ENCODE measurements around the gene NYAP2. TPM values are rescaled to one million over a fixed set of nuclear protein-coding genes. Genes with fewer than 3 reads are reported as not detected.
A peak's percentile ranks its signal among the peaks of the same experiment; 100 is the strongest.

Gene NYAP2
- not detected for polyA plus RNA-seq (2013, experiment 1 of 2; ENCODE audit: insufficient read length)
- polyA plus RNA-seq (2013, experiment 2 of 2; ENCODE audit: insufficient read length) = 0.05 TPM

DNA sequence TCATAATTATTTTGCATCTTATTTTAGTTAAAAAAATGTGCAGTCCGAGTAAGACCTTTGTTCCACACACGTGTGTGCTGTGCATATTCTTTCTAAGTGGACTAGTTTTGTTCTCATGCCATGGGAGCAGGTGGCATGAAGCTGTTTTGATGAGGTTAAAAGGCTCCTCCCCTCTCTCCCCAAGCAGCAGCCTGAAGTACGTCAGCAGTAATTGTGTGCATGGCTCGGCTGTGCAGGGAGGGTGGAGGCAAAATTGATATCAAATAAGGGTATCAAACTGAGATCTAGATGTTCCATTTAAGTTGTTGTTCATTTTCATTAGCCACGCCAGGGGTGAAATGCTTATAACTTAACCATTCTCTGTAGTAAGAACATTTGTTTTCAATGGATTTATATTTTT, at the start of gene NYAP2:
Gene NYAP2, plus strand, starts transcription at position 207 of the 400 bp plus-strand sequence. CDS start 9,171 bp downstream, outside the sequence.
- no peak for DNase-seq

DNA sequence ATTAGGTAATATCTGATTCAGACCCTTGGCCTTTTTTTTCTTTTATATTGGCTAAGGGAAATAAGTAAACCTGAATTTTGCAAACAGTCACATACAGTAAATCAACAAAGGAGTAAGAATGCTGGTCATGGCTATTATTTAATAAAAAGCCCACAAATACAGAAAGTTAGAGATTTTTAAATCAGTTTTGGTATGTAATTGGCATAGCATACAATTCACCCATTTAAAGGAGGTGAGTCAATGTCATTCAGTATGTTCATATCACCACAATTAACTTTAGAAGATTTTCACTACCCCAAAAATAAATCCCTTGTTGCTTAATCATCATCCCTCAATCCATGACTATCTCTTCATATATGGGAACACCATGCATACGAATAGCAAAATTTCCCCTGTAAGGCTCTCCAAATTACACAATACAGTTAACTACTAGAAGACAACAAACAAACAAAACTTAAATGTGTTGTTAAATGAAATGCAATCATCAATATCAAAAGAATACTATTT, 45.9 kb upstream of the NYAP2 start:
- DNase-seq = no peak

DNA sequence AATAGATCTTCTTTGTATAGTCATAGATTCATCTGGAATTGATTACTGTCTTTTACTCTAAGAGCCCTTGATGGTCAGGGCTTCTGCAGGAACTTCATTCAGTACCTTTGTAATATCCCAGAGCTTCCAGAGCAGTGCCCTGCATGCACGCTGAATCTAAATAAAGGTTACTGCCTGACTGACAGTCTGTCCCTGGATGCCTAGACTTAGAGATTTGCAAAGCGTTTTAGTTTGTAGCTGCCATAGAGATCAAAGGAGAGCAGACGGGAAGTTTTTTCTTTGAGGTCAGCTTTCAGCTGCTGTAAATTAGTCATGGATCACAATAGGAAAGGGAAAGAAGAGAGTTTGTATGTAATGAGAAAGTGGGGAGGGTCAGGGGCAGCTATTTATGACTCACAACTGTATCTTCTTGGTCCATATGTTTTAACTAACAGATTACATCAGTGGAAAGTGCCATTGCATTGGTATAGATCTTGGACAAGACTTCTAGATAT, 45.2 kb upstream of the NYAP2 start:
- DNase-seq = peak; percentile 68

DNA sequence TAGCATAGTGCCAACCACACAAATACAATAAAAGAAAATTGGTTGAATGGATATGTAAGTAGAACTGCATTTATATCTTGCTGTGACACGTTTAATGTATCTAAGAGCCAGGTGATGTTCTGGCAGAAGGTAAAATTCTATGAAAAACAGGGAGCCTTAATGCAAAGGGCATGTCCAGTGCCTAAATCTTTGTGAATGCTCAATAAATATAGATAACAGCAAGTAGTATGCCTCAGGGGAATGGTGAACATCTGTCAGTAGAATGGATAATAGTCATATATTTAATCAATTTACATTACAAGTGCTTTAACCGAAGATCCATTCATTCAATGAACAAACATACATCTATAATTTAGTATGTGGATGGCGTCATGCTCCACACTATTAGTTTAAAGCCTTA, 43.7 kb upstream of the NYAP2 start:
- no peak for DNase-seq

DNA sequence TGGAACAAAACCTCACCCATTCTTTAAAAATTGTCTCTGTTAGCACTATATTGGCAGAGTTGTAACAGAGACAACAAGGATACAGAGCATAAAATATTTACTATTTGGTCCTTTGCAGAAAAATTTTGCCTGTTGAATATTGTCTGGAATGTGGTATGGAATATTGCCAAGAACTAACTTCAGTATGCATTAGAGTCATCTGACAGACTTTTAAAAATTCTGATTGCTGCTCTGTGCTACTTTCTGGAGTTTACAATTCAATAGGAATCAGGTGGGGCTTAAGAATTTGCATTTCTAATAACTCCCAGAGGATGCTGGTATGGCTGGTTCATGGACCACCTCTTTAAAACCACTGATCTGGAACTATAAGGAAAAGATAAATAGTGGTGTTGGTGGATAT, 32.8 kb upstream of the NYAP2 start:
- DNase-seq = peak; percentile 20

DNA sequence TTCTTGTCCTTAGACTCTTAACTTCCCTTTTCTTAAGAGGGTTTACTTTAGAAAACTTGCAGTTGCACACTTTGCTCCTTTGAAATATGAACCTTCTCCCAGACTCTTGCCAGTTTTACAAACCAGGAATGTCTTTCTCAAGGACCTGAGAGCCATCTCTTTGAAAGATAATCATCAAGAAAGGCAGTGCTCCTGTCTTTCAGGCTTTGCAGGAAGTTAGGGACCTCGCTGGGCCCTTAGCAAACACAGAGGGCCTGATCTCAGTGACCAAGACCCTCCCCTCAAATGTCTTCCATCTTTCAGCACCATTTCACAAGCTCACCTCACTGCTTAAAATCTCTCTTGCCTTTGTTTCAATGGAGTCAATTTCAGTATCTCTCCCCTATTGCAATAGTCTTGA, 32.0 kb upstream of the NYAP2 start:
- no peak for DNase-seq

DNA sequence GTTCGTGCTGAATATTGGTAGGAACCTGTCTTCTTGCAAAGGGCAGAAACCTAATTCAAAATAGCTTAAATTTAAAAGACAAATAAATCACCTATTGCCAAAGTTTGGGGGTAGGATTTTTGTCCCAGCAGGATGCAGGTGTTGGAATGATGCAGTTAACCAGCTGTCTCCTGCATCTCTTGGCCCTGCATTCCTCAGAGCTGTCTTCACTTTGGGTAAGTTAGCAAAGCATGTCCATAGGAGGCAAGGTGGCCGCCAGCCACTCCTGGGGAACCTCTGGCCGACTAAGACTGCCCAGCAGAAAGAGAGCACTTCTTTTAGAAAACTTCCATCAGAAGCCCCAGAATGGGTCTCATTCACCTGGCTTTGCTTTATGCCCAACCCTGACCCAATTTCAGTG, 20.5 kb upstream of the NYAP2 start:
- DNase-seq = no peak

DNA sequence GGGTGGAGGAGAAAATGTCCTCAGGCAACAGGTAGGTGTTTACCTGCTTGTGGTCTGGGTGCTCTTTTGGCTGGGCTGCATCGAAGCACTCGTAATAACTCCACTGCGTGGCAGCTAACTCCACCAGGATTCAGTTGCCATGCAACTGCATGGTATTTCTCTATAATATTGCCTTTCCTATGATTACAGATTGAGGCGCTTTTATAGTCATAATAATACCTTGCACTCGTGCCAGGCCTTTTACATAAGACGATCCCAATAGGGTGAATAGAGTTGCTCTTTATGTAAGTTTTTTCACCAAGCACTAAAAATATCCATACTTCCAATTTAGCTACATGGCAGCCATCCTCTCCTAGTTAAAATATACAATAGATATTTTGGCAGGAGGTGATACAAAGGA, 19.7 kb upstream of the NYAP2 start:
- no peak for DNase-seq

DNA sequence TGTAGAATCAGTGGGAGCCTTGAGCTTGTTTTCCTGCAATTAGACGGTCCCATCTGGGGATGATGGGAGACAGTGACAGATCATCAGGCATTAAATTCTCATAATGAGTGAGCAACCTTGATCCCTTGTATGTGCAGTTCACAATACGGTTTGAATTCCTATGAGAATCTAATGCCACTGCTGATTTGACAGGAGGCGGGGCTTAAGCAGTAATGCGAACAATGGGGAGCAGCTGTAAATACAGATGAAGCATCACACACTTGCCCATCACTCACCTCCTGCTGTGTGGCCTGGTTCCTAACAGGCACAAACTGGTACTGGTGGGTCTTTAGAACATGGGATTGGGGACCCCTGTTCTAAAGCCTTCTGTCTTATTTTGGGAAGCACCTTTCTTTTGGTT, 17.9 kb upstream of the NYAP2 start:
- no peak for DNase-seq

DNA sequence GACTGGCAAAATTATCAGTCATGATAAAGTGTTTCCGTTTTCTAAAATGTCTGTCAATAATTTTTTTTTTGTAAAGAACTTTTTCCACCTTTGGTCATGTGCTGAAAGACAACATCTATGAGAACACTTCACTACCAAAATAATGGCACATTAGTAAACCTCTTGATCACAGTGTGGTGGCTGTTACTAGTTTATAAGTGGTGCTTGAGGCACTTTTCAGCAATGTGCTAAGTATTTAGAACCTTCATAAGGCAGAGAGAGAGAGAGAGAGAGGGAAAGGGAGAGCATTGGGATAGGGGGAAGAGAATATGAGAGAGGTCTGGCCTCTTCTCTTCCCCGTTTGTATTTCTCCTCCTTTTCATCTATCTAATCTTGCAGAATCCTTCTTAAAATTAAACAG, 1.1 kb upstream of the NYAP2 start:
- no peak for DNase-seq

DNA sequence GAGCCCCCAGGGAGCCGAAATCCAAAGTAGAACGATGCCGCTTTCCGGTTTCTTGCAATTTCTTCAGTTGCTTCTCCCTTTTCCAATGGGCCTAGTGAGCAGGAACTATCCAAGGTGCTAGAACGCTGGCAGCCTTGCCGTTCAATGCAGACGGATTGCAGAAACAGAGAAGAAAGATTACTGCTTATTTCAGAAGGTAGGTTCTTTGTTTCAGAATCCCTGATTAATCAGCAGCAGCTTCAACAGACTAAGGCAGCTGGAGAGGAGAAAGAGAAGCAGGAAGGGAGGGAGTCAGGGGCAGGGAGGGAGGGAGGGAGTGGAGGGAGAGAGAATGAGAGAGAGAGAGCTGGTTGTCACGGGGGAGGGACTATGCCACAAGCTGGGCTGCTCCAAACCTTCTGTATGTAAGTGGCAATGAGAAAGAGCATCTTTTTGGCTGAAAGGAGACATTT, 576 bp downstream of the NYAP2 start:
- peak; percentile 65 for DNase-seq

DNA sequence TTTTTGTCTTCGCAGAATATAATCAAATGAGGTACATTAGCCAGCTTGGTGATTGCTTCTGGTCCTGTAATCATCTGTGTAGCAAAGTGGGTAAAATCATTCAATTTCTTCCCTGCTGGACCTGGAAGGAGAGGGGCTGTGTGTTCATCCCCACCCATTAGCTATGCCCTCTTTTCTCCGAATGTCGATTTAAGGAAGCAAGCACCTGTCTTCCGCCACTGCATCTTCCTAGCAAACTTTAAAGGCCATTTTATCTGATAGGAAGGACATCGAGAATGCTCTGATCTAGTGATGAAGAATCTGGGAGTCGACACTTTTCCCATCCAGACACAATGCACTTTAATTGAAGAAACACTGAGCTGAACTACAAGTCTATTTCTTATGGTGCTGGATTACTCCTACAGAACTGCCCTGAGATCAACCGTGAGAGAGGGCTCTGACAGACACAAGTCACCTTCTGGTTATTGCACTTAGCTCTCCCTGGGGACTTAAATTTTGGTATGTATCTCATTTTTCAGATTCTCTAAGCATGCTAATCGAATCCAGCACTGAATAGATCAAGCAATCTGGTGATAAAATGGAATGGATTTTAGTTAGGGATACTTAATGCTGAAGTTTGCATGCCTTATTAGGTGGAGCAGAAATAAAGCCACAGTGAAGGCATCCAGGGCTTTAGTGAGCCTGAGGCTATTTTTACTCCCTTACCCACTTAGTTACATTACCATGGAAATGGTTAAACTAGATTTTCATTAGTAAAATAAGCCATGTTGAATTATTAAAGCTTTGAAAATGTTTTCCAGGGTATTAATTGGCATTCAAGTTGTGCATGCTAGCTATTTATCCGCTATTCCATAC, 1.3 kb downstream of the NYAP2 start:
- no peak for DNase-seq

DNA sequence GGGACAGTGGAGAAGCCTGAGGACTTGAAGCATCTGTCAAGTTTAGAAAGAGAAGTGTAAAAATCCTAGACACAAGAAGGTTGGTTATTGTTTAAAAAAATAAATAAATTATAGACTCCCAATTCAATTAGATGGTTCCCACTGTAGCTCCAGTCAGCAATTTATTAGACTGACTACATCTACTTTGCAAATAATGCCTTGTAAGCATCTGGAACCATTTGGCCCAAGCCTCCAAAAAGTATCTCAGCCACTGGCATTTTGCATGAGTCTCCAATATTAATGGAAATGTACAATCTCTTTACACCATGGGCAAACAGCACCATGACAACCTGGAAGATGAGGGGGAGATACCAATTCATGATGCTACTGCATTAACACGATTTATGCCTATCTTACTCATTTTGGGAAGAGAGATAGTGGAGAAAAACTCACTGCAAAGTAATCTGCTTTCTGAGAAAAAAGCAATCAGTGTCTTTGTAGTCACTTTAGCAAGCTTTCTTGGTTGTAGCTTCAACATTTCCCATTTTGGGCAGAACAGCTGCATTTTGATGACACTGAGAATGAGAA, 2.8 kb downstream of the NYAP2 start:
- no peak for DNase-seq

DNA sequence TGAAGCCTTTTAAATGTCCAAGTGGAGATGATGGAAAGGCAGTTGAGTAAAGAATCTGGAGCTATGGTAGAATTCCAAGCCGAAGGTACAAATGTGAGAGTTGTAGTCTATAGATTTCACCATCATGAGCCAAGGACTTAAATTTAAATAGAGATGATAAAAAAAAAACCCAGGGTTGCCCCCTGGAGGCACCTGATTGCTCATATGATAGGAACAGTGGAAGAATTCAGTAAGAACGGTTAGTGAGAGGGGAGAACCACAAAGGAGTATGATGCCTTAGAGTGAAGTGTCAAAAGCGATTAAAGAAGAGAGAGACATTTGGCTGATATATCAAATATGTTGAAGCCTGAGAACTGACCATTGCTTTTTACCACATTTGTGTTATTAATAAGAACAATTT, 11.9 kb downstream of the NYAP2 start:
- no peak for DNase-seq

DNA sequence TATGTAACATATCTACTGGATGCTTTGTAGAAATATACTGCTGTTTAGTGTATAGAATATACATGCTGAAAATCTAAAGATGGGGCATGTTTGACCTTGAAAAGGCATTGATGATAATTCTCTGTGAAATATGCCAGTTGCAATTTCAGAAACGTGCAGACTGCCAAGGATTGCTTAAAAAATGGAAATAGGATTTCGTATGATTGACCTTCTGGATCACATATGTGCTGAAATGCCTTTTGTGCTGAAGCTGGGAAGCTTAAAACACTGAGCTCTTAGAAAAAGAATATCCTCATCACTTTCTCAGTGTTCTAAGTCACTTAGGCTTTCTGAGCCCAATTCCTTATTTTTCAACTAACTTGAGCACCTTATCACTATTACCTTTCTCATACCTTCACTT, 14.3 kb downstream of the NYAP2 start:
- no peak for DNase-seq

DNA sequence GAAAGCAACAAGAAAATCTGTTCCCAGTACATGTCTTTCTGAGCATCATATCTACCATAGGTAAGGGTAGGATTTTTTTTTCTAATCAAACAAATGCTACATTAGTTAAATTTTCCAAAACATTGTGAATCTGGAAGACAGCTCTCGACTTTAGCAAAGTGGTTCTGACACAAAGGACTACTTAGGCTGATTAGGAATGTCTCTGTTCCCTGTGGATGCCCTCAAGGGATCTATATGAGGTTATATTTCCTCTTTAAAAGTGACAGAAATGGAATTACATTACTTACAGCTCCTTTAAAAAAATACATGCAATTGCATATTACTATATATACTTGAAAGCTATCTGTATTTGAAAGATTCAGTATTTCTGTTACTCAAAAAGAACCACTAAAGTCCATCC, 15.4 kb downstream of the NYAP2 start:
- DNase-seq = no peak

DNA sequence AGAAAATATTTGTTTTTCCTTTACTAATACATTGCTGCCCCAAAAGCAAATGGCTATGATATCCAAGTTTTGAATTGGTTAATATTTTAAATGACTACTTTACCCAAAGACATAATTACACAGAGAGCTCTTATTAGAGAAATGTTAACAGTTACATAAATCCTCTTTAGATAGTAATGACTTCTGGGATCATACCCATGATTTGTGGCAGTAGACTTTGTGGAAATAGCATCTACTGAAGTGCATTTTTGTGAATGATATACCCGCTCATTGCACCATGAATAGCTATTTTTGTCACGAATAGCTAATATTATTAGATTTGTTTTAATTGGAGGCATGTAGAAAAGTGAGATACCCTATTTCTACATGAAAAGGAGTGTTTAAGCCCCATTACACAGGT, 15.8 kb downstream of the NYAP2 start:
- no peak for DNase-seq

DNA sequence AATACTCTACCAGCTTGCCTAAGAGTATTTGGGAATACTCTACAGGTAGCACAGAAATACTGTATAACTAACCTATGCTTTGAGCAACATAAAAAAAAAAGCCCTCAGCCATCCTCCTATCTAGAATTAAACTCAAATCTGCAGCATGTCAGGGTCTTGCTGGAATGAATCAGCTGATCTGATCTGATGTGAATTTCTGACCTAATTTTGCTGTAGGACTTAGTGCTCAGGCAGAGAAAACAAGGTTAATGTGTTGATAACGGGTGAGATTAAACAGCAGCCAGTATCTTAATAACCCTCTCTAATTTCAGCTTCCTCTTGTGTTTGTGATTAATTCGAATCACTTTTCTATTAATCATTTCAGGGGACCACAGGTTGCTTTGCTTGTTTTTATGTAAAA, 16.3 kb downstream of the NYAP2 start:
- no peak for DNase-seq

DNA sequence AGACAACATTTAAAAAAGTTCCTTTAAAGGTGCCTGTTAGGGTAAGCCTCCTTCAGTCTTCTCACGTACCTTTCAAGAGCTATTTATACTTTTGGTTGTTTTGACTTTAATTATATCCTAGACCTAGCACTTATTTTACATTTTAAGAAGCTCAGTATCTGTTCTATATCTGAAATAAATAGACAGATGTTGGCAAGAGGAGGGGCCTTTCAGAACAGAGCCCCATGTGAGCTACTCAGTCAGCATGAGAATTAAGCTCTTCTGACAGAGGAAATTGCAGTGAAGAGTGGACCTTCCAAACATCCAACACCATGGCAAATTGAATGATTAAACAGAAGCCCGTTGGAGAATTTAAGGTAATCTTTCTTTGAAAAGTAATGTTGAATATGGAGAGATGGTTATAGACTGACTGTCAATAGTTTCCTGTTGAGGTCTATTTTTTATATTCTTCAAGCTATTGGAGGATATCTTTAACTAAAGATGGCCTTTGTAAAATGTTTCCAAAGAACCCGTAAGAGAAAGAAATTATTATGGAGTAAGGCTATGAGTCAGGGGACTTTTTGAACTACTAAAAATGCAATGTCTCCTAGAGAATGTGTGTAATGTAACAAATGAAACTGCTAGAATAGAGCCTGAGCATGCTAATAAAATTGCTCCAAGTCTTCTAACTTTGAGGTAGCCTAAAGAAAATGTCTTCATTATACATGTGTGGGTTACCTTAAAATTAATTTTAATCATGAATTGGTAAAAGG, 17.3 kb downstream of the NYAP2 start:
- DNase-seq = no peak

DNA sequence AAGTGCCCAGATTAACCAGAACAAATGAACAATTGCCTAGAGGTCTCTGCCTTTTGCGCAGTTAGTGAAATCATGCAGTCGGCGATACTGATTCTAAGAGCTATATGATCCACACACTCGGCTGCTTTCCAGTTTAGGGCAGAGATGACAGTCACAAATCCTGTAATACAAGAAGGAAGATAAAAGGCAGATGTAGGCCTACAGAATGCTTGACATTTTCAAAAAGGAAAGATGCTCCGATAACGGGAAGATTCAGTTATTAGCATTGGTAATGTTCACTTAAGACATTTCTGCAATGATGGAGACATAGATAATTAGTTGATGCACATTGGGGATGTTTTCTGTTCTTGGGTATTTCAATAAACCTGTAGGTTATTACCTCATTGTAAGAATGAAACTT, 19.5 kb downstream of the NYAP2 start:
- no peak for DNase-seq

DNA sequence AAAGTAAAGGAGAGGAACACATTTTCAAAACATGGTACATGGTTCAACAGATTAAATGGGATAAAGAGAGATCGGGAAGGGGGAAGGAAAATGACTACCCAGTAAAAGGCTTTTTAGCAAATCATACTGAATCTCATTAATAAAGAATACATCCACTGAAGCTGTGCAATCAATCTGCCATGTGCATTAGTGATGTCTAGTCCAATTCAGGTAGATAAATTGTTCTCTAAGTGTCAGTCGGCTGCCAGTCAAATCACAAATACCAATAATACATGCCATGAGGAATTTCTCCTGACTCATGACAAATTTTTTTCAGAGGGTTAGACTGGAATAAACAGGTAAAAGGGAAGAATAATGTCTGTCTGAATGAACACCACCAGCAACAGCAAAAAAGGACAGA, 22.6 kb downstream of the NYAP2 start:
- no peak for DNase-seq

DNA sequence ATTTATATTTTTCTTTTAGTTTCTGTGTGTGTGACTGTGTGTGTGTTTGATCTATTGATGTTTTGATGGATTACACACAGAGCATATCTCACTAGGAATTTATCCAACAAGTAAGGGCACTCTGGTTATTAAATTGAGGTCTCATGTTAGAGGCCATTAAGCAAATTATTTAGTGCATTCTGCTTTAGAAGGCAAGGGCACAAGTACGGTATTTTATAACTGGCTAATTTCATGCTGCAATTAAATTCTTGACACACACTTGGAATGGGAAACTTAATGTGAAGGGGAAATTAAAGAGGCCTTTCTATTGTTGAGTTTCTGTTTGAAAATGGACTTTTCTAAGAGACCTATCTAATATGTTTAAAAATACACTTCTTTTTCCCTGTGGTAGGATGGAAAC, 25.8 kb downstream of the NYAP2 start:
- no peak for DNase-seq

DNA sequence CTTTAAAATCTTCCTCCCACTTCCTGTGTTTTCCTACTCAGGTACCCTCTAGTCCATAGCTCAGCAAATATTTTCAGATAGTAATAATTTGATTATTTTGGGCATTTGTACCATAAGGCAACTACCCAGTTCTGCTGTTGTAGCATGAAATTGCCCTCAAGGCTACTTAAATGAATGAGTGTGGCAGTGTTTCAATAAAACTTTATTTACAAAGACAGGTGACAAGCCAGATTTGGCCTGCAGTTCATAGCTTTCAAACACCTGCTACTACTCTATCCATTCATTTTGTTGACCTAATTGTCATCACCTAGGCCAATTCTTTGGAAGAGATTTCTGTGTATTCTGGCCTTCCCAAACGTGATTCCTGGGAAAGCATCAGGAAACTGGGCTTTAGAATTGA, 28.9 kb downstream of the NYAP2 start:
- no peak for DNase-seq

Data from fibroblast of skin of scalp (primary cell).